Vagina (tissue), 2 donors: ENCODE results near the gene ZSCAN26. TPM values are rescaled to one million over a fixed set of nuclear protein-coding genes. Genes with fewer than 3 reads are reported as not detected.
A peak's percentile ranks its signal among the peaks of the same experiment; 100 is the strongest.

Experiments used
- DNase-seq, 2 donors: peaks; one replicate each; pipeline ENCODE4 v3.0.0-alpha.2; 2017; ENCODE audit errors: extremely low spot score in 2 of 2
- H3K27ac ChIP-seq: fragments of 200-600 bp; sonication (generic); one replicate; pipeline ENCODE4 v1.5.1; 2019
- H3K27me3 ChIP-seq: fragments of 200-600 bp; sonication (generic); one replicate; pipeline ENCODE4 v1.5.1; 2019
- H3K36me3 ChIP-seq, 2 donors: fragments of 200-600 bp; sonication (generic); one replicate each; pipeline ENCODE4 v1.5.1; 2017 to 2019
- H3K4me1 ChIP-seq: fragments of 200-600 bp; sonication (generic); one replicate; pipeline ENCODE4 v1.5.1; 2019
- H3K4me3 ChIP-seq, 2 donors: fragments of 200-600 bp; sonication (generic); 1 replicate in 1 of 2; 2 replicates in 1 of 2; pipeline ENCODE4 v1.5.1; 2016 to 2019
- H3K9me3 ChIP-seq: fragments of 200-600 bp; sonication (generic); one replicate; pipeline ENCODE4 v1.5.1; 2019
- CTCF ChIP-seq, 3 experiments: fragments of 450-650 bp in 2 of 3; fragments of 200-600 bp in 1 of 3; sonication (generic) in 1 of 3; IDR thresholded peaks; one replicate each; pipeline ENCODE4 v1.5.1; 2017 to 2019; ENCODE audit warnings: antibody characterized with exemption in 3 of 3, mild to moderate bottlenecking in 2 of 3, moderate library complexity in 2 of 3
- POLR2A ChIP-seq, 2 donors: fragments of 450-650 bp; IDR thresholded peaks; one replicate each; pipeline ENCODE4 v1.6.1; 2017; ENCODE audit warnings: antibody characterized with exemption in 2 of 2, mild to moderate bottlenecking in 2 of 2, moderate library complexity in 2 of 2
- POLR2AphosphoS5 ChIP-seq, 2 donors: sonication (generic); formaldehyde crosslinking; IDR thresholded peaks; one replicate each; pipeline ENCODE4 v1.9.0; 2017; ENCODE audit warnings: antibody characterized with exemption in 2 of 2, mild to moderate bottlenecking in 2 of 2, low read depth in 1 of 2; ENCODE audit not compliant: insufficient read depth in 1 of 2
- intact Hi-C: fragments of 100-400 bp; cut with DNase I; formaldehyde crosslinking; loops from one replicate; pipeline ENCODE4 v1.15.1; 2023
- total RNA-seq: library from RNA; depleted of rRNA; stranded (reverse); fragments of >200 nt; gene quantifications from one replicate; pipeline ENCODE4 v1.2.3, GENCODE V29; 2016

The ZSCAN26 gene
- 18.7 TPM for total RNA-seq

DNA sequence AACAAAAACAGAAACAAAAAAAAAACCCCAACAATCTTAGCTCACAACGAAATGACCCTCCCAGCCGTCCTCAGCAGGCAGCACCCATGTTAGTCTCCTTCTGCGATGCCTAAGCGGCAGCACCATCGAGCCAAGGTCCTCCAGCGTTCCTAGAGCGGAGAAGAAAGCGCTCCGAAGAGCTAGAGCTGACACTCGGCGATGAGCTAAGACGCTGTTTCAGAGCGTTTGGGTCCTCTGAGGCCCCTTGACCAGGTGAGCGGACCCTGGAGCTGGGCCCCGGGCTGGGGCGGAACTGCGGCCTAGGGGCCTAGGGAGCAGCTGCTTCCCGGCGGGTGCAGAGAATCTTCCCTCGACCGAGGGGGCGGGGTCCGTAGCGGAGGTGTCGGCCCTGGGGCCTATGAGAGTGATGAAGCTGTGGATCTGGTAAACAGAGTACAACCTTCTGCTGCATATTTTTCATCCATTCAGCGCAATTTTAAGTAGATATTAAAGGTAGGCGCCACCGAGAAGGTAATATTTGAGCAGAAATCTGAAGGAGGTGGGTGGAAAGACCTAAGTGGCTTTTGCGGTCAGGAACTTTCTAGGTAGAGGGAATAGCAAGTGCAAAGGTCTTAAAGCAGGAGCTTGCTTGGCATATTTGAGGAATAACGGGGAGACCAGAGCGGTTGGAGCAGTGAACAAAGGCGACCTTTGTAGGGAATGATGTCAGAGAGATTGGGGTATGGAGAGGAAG lies at the start of gene ZSCAN26:
Gene ZSCAN26, plus strand, starts transcription at position 182 of the 733 bp plus-strand sequence. CDS start 4,777 bp downstream, outside the sequence.
- Histone ChIP-seq H3K4me1 (peaks cover 31% of the 10 kb centered on the region), H3K27me3 (no peaks in the 10 kb centered on the region), H3K27ac (peak within 1 kb of the TSS; percentile 84), H3K4me3 (peak within 1 kb of the TSS; percentile 59 to 75), H3K9me3 (no peaks in the 10 kb centered on the region), H3K36me3 (peaks cover 0 to 6% of the 10 kb centered on the region in 2 donors)
- intact Hi-C loops, result no loop called here
- no peak for DNase-seq
- no peak for TF ChIP-seq CTCF (IDR thresholded peaks at IDR 0.05)
- peak; percentile 51 to 90 for TF ChIP-seq POLR2AphosphoS5 (IDR thresholded peaks at IDR 0.05; ENCODE audit: insufficient read depth in 1 of 2, low read depth in 1 of 2)

DNA sequence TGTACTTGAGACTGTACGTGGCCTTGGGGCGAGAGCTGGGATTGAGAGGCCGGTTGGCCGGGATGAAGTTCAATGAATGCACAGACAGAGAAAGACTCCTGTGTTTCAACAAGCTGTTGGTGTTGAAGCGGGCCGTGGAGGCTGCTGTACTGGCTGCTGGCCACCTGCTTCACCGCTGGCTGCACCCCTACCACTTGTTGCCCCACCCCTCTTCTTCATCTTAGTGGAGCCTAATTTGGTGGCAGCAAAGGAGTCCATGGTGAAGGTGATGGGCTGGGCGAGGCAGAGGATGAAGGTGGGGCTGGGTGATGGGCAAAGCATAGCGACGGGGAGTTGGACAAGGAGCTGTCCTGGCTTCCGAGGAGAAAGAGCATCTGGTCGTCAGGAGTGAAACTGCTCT lies 49.1 kb upstream of the ZSCAN26 start:
- TF ChIP-seq CTCF (IDR thresholded peaks at IDR 0.05), result no peak
- intact Hi-C loops, result no loop called here
- DNase-seq, result no peak

GRCh38 chr6:28218312-28219248 lies 48.4 kb upstream of the ZSCAN26 start:
- H3K27me3 ChIP-seq, result no peaks in the 10 kb centered on the region
- H3K36me3 ChIP-seq, result no peaks in the 10 kb centered on the region
- H3K27ac ChIP-seq, result peak overlapping the region; percentile 44
- no peak for DNase-seq
- peak overlapping the region; percentile 57 to 65 for H3K4me3 ChIP-seq
- no peaks in the 10 kb centered on the region for H3K9me3 ChIP-seq
- intact Hi-C loops, result no loop called here
- H3K4me1 ChIP-seq, result peaks cover 15% of the 10 kb centered on the region
- TF ChIP-seq POLR2AphosphoS5 (IDR thresholded peaks at IDR 0.05; ENCODE audit: insufficient read depth in 1 of 2, low read depth in 1 of 2) (peak in 1 of 2 donors; percentile 33), POLR2A (IDR thresholded peaks at IDR 0.05) (no peak), CTCF (IDR thresholded peaks at IDR 0.05) (no peak)

More for the DNA sequence above, 49.1 kb upstream of the ZSCAN26 start:
- Histone ChIP-seq H3K27me3 (no peaks in the 10 kb centered on the region), H3K9me3 (no peaks in the 10 kb centered on the region), H3K36me3 (no peaks in the 10 kb centered on the region), H3K27ac (no peak overlapping the region), H3K4me1 (peaks cover 15% of the 10 kb centered on the region), H3K4me3 (no peak overlapping the region)

- Histone ChIP-seq H3K27ac (no peak overlapping the region), H3K4me1 (peaks cover 22% of the 10 kb centered on the region), H3K27me3 (no peaks in the 10 kb centered on the region), H3K36me3 (no peaks in the 10 kb centered on the region), H3K4me3 (no peak overlapping the region), H3K9me3 (no peaks in the 10 kb centered on the region)
- intact Hi-C loops, result loop anchor here (10.0 kb wide), 1 partner anchor 96 kb away; the partner anchor contains the start of gene ZSCAN16
- no peak for TF ChIP-seq POLR2AphosphoS5 (IDR thresholded peaks at IDR 0.05; ENCODE audit: insufficient read depth in 1 of 2, low read depth in 1 of 2)
- no peak for TF ChIP-seq POLR2A (IDR thresholded peaks at IDR 0.05)
- TF ChIP-seq CTCF (IDR thresholded peaks at IDR 0.05), result no peak
- no peak for DNase-seq
Measured at GRCh38 chr6:28220257-28221133, 46.4 kb upstream of the ZSCAN26 start.
